OCI-LY7 (cell line): Measurements from ENCODE around the gene ALKAL2. TPM values are rescaled to one million over a fixed set of nuclear protein-coding genes. Genes with fewer than 3 reads are reported as not detected.

Experiments
- BruUV-seq: library from RNA; stranded (reverse); fragments of 400-500 nt; replicated peaks from 2 replicates; lab custom pipeline; 2021; lab: Mats Ljungman, UMichigan
- CTCF ChIA-PET: fragments of 300-600 bp; sonication (Branson Sonifier 250); formaldehyde crosslinking; loops from one replicate; lab custom pipeline; 2022; ENCODE audit warnings: antibody characterized with exemption; ENCODE audit not compliant: unreplicated experiment; lab: Charles Lee
- POLR2A ChIA-PET: fragments of 300-600 bp; sonication (Branson Sonifier 250); formaldehyde crosslinking; loops from one replicate; lab custom pipeline; 2022; ENCODE audit warnings: antibody characterized with exemption; lab: Charles Lee
- DNase-seq: peaks from one replicate; pipeline ENCODE4 v3.0.0-alpha.2; 2015; ENCODE audit warnings: low spot score
- H2AFZ ChIP-seq: fragments of 200-600 bp; sonication (generic), shearing (Covaris generic); 2 replicates; pipeline ENCODE4 v1.6.1; 2014; ENCODE audit warnings: mild to moderate bottlenecking, antibody characterized with exemption, low read length, moderate library complexity
- H3K27ac ChIP-seq: fragments of 200-600 bp; sonication (generic); 2 replicates; pipeline ENCODE4 v1.5.1; 2014; ENCODE audit warnings: mixed run types, low read depth, mild to moderate bottlenecking, moderate library complexity, low read length, inconsistent platforms; ENCODE audit not compliant: poor library complexity, severe bottlenecking
- H3K36me3 ChIP-seq: fragments of 200-600 bp; sonication (generic); 2 replicates; pipeline ENCODE4 v1.6.1; 2014; ENCODE audit warnings: mild to moderate bottlenecking, antibody characterized with exemption, low read length, moderate library complexity, mixed read lengths; ENCODE audit not compliant: insufficient read depth
- H3K4me1 ChIP-seq: fragments of 200-600 bp; sonication (generic); 2 replicates; pipeline ENCODE4 v1.5.1; 2014; ENCODE audit warnings: mild to moderate bottlenecking, low read length; ENCODE audit not compliant: insufficient read depth, poor library complexity, severe bottlenecking
- H3K4me2 ChIP-seq: fragments of 200-600 bp; sonication (generic); 2 replicates; pipeline ENCODE4 v1.6.1; 2014; ENCODE audit warnings: mild to moderate bottlenecking, low read length
- H3K4me3 ChIP-seq: fragments of 200-600 bp; sonication (generic); 2 replicates; pipeline ENCODE4 v1.5.1; 2014; ENCODE audit warnings: mild to moderate bottlenecking, low read depth, low read length; ENCODE audit not compliant: poor library complexity, severe bottlenecking
- H3K79me2 ChIP-seq: fragments of 200-600 bp; sonication (generic); 2 replicates; pipeline ENCODE4 v1.6.1; 2016; ENCODE audit warnings: low read depth, mild to moderate bottlenecking, low read length, moderate library complexity, mixed read lengths; ENCODE audit not compliant: insufficient read depth
- H3K9me2 ChIP-seq: fragments of 200-600 bp; sonication (generic); 2 replicates; pipeline ENCODE4 v1.6.1; 2016; ENCODE audit warnings: mild to moderate bottlenecking, low read length, mixed read lengths; ENCODE audit not compliant: insufficient read depth
- H3K9me3 ChIP-seq: fragments of 200-600 bp; sonication (generic); 2 replicates; pipeline ENCODE4 v1.6.1; 2014; ENCODE audit warnings: mild to moderate bottlenecking, mixed run types, low read length, mixed read lengths
- H4K20me1 ChIP-seq: fragments of 200-600 bp; sonication (generic); 2 replicates; pipeline ENCODE4 v1.6.1; 2014; ENCODE audit warnings: mild to moderate bottlenecking, antibody characterized with exemption, low read length, moderate library complexity, mixed read lengths; ENCODE audit not compliant: insufficient read depth
- EZH2phosphoT487 ChIP-seq: fragments of 200-600 bp; sonication (generic); IDR thresholded peaks from 2 replicates; pipeline ENCODE4 v1.6.1; 2018; ENCODE audit warnings: low read depth, borderline replicate concordance, mild to moderate bottlenecking, mixed run types, antibody characterized with exemption, low read length, moderate library complexity, mixed read lengths
- intact Hi-C: fragments of 100-400 bp; cut with micrococcal nuclease; formaldehyde crosslinking; loops from one replicate; pipeline ENCODE4 v1.10.0; 2022; ENCODE audit not compliant: unreplicated experiment
- total RNA-seq, 2 experiments: library from RNA; depleted of rRNA in 1 of 2; stranded (reverse); fragments of >200 nt in 1 of 2; shearing (Covaris generic) in 1 of 2; gene quantifications; 2 replicates each; pipeline ENCODE4 v1.2.3, GENCODE V29; 2014 to 2022
- TF ChIP-seq, protein P1 (sequence below): fragments of 200-600 bp; sonication (generic); conservative IDR thresholded peaks from 2 replicates; pipeline ENCODE4 v1.5.1; 2014; ENCODE audit warnings: mild to moderate bottlenecking, antibody characterized with exemption, low read length, moderate library complexity, mixed read lengths

ALKAL2 gene
- total RNA-seq, 2 experiments from 2014 or later, result not detected

DNA sequence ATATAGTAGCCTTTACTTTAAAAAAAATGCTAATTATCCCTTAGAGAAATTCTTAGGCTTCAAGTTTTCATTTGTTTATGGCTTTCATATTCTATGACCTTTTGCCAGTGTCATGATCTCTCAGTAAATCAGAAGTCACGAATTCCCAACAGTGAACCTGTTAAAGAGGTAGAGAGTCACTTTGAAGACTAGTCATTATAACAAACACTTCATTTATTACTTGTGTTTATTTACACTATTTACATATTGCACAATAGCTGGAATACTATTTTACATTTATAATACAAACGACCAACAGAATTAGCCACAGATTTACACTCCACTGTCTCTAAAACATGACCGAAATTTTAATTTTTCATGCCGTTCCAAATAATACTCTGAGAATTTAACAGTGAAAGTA, 8.5 kb downstream of the ALKAL2 start:
- no peak for DNase-seq
- no peak overlapping the region for H3K4me2 ChIP-seq
- intact Hi-C loops, result no loop called here
- CTCF ChIA-PET, result no interaction called here
- no TSS peak for BruUV-seq
- H3K27ac ChIP-seq, result no peak overlapping the region
- peaks cover 30% of the 10 kb centered on the region for H3K79me2 ChIP-seq
- TF ChIP-seq EZH2phosphoT487, result no peak
- TF ChIP-seq, protein P1, sequence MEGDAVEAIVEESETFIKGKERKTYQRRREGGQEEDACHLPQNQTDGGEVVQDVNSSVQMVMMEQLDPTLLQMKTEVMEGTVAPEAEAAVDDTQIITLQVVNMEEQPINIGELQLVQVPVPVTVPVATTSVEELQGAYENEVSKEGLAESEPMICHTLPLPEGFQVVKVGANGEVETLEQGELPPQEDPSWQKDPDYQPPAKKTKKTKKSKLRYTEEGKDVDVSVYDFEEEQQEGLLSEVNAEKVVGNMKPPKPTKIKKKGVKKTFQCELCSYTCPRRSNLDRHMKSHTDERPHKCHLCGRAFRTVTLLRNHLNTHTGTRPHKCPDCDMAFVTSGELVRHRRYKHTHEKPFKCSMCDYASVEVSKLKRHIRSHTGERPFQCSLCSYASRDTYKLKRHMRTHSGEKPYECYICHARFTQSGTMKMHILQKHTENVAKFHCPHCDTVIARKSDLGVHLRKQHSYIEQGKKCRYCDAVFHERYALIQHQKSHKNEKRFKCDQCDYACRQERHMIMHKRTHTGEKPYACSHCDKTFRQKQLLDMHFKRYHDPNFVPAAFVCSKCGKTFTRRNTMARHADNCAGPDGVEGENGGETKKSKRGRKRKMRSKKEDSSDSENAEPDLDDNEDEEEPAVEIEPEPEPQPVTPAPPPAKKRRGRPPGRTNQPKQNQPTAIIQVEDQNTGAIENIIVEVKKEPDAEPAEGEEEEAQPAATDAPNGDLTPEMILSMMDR, result no peak
- H2AFZ ChIP-seq, result no peak overlapping the region
- H4K20me1 ChIP-seq, result peaks cover 23% of the 10 kb centered on the region
- peaks cover 92% of the 10 kb centered on the region for H3K36me3 ChIP-seq
- no peak overlapping the region for H3K4me3 ChIP-seq
- no peaks in the 10 kb centered on the region for H3K9me3 ChIP-seq
- H3K4me1 ChIP-seq, result peaks cover 17% of the 10 kb centered on the region
- POLR2A ChIA-PET, result no interaction called here
- no peaks in the 10 kb centered on the region for H3K9me2 ChIP-seq

DNA sequence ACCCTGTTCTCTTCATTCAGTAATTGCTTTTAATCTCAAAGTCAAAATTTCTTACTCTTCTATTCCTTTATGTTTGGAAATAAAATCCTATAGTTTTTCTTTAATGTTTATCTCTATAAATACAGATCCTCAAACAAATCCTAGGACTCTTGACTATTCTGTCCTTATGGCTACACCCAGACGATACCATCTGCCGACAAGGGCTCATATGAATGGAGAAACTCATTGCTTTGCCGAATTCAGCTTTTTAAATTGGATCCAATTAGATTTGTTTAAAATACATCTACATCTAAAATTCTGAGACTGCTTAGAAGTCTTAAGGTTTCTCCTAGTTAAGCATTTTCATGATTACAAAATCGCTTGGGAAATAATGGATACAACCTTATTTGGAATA, 9.0 kb downstream of the ALKAL2 start:
- POLR2A ChIA-PET, result no interaction called here
- H3K9me2 ChIP-seq, result no peaks in the 10 kb centered on the region
- no peaks in the 10 kb centered on the region for H3K9me3 ChIP-seq
- H3K4me3 ChIP-seq, result no peak overlapping the region
- no peak overlapping the region for H2AFZ ChIP-seq
- peaks cover 94% of the 10 kb centered on the region for H3K36me3 ChIP-seq
- intact Hi-C loops, result no loop called here
- H3K27ac ChIP-seq, result no peak overlapping the region
- BruUV-seq, result no TSS peak
- H3K4me2 ChIP-seq, result no peak overlapping the region
- TF ChIP-seq, protein P1, result no peak
- TF ChIP-seq EZH2phosphoT487, result no peak
- H4K20me1 ChIP-seq, result peaks cover 28% of the 10 kb centered on the region
- DNase-seq, result no peak
- CTCF ChIA-PET, result no interaction called here
- H3K79me2 ChIP-seq, result peaks cover 34% of the 10 kb centered on the region
- peaks cover 19% of the 10 kb centered on the region for H3K4me1 ChIP-seq

DNA sequence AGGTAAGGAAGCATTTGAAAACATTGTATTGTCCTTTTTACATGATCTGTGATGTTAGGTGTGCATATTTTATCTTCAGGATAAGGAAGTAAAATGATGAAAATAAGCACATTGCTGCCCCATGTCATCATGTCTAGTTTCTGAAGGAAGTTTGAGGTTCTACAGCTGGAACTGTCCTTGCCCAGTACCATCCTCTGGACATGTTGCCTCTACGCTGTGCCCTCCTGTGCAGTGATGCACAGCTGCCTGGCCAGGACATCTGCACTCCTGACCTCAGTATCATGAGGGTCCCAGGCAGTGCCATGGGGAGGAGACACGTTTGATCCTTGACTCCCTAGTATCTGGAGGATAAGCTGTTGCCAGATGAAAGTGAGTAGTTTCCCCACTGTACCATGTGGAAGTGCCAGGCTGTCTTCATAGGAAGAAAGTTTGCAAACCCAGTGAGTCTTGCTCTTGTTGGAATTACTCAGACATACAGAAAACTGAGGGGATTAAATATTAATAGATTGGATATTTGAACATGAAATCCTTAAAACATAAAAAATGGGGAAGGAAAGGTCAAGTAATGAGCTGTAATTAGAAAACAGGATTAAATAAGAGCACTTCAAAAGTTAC, 9.5 kb downstream of the ALKAL2 start:
- CTCF ChIA-PET, result no interaction called here
- no TSS peak for BruUV-seq
- Histone ChIP-seq H3K27ac (no peak overlapping the region), H4K20me1 (peaks cover 30% of the 10 kb centered on the region), H3K9me3 (no peaks in the 10 kb centered on the region), H3K4me2 (no peak overlapping the region), H2AFZ (no peak overlapping the region), H3K79me2 (peaks cover 39% of the 10 kb centered on the region), H3K36me3 (peaks cover 95% of the 10 kb centered on the region), H3K4me1 (peaks cover 19% of the 10 kb centered on the region), H3K9me2 (no peaks in the 10 kb centered on the region), H3K4me3 (no peak overlapping the region)
- no peak for TF ChIP-seq EZH2phosphoT487
- TF ChIP-seq, protein P1, result no peak
- intact Hi-C loops, result no loop called here
- DNase-seq, result no peak
- POLR2A ChIA-PET, result no interaction called here
